ENCODE measurements around the gene AP1M2.

The AP1M2 gene

GRCh38 chr19:10565567-10566407 is 21.3 kb downstream of the AP1M2 start, which contains the start of gene KRI1:
Gene KRI1 (minus strand): TSS chr19:10566010. CDS start chr19:10565999, 11 bp downstream.
- peak; percentile 95 for TF ChIP-seq POLR2AphosphoS5 (IDR thresholded peaks at IDR 0.05; ENCODE audit: low read depth, low read length)
- TF ChIP-seq REST (IDR thresholded peaks at IDR 0.05; ENCODE audit: insufficient read depth in 1 of 2, low read depth in 2 of 2, low read length in 2 of 2) = peak in 1 of 2 experiments; percentile 45; a peak in 1 of 4 replicates
- peak; percentile 96; the same call in 1 of the 2 replicates for TF ChIP-seq SIN3A (IDR thresholded peaks at IDR 0.05; ENCODE audit: borderline replicate concordance, insufficient read depth, low read length)
- TF ChIP-seq TAF1 (IDR thresholded peaks at IDR 0.05; ENCODE audit: borderline replicate concordance, insufficient read depth, low read length) = peak; percentile 79
- TF ChIP-seq FOXP2 (optimal IDR thresholded peaks at IDR 0.05; ENCODE audit: borderline replicate concordance, extremely low read depth, extremely low read length, insufficient read depth) = peak; percentile 73

- TF ChIP-seq TAF1 (IDR thresholded peaks at IDR 0.05; ENCODE audit: borderline replicate concordance, insufficient read depth, low read length) (no peak), POLR2AphosphoS5 (IDR thresholded peaks at IDR 0.05; ENCODE audit: low read depth, low read length) (no peak), FOXP2 (optimal IDR thresholded peaks at IDR 0.05; ENCODE audit: borderline replicate concordance, extremely low read depth, extremely low read length, insufficient read depth) (no peak)
These were observed 22.0 kb downstream of the AP1M2 start for GRCh38 chr19:10565028-10565566.

- TF ChIP-seq REST (IDR thresholded peaks at IDR 0.05; ENCODE audit: insufficient read depth in 1 of 2, low read depth in 2 of 2, low read length in 2 of 2) (no peak), SIN3A (IDR thresholded peaks at IDR 0.05; ENCODE audit: borderline replicate concordance, insufficient read depth, low read length) (no peak), POLR2AphosphoS5 (IDR thresholded peaks at IDR 0.05; ENCODE audit: low read depth, low read length) (no peak)
These were observed 24.5 kb downstream of the AP1M2 start for GRCh38 chr19:10562609-10563008.

GRCh38 chr19:10560154-10560553 is 27.0 kb downstream of the AP1M2 start:
- TF ChIP-seq FOXP2 (optimal IDR thresholded peaks at IDR 0.05; ENCODE audit: borderline replicate concordance, extremely low read depth, extremely low read length, insufficient read depth) (no peak), POLR2AphosphoS5 (IDR thresholded peaks at IDR 0.05; ENCODE audit: low read depth, low read length) (no peak), REST (IDR thresholded peaks at IDR 0.05; ENCODE audit: insufficient read depth in 1 of 2, low read depth in 2 of 2, low read length in 2 of 2) (no peak), TAF1 (IDR thresholded peaks at IDR 0.05; ENCODE audit: borderline replicate concordance, insufficient read depth, low read length) (no peak), SIN3A (IDR thresholded peaks at IDR 0.05; ENCODE audit: borderline replicate concordance, insufficient read depth, low read length) (no peak)

- no peak for TF ChIP-seq POLR2AphosphoS5 (IDR thresholded peaks at IDR 0.05; ENCODE audit: low read depth, low read length)
- no peak for TF ChIP-seq SIN3A (IDR thresholded peaks at IDR 0.05; ENCODE audit: borderline replicate concordance, insufficient read depth, low read length)
- TF ChIP-seq FOXP2 (optimal IDR thresholded peaks at IDR 0.05; ENCODE audit: borderline replicate concordance, extremely low read depth, extremely low read length, insufficient read depth) = no peak
- TF ChIP-seq TAF1 (IDR thresholded peaks at IDR 0.05; ENCODE audit: borderline replicate concordance, insufficient read depth, low read length) = no peak
- TF ChIP-seq REST (IDR thresholded peaks at IDR 0.05; ENCODE audit: insufficient read depth in 1 of 2, low read depth in 2 of 2, low read length in 2 of 2) = no peak
These were observed 29.4 kb downstream of the AP1M2 start for GRCh38 chr19:10557603-10558197.

Measured in PFSK-1 (cell line).